Hematopoietic multipotent progenitor cell treated with erythropoietin and hydrocortisone succinate and interleukin-3 and kit ligand, for 6 days (in vitro differentiated cells): ENCODE measurements around the gene BAG1.

Experiments
- DNase-seq: peaks from one replicate; pipeline ENCODE4 v3.0.0-alpha.2; 2015

BAG1 gene

GRCh38 chr9:33239921-33240320 lies 24.6 kb downstream of the BAG1 start, which contains the start of gene SPINK4:
Gene SPINK4 (plus strand): TSS chr9:33240167. CDS start chr9:33240209, 42 bp downstream.
- DNase-seq: peak; percentile 90

DNA sequence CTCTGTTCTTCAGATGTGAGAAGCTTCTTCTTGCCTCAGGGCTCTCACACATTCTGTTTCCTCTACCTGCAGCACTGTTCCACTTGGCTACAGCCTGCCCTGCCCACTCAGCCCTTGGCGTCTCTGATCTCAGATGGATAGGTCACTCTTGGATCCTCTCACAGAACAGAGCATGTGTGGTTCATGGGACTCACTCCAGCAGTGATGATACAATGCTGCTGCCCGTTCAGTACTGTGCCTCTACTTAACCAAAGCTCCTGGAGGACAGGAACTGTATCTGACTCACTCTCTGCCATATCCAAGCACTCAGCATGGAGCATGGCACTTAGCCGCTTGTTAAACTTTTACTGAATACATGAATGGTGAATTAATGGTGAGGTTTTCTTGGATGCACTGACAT lies 27.9 kb downstream of the BAG1 start:
- DNase-seq: no peak

DNA sequence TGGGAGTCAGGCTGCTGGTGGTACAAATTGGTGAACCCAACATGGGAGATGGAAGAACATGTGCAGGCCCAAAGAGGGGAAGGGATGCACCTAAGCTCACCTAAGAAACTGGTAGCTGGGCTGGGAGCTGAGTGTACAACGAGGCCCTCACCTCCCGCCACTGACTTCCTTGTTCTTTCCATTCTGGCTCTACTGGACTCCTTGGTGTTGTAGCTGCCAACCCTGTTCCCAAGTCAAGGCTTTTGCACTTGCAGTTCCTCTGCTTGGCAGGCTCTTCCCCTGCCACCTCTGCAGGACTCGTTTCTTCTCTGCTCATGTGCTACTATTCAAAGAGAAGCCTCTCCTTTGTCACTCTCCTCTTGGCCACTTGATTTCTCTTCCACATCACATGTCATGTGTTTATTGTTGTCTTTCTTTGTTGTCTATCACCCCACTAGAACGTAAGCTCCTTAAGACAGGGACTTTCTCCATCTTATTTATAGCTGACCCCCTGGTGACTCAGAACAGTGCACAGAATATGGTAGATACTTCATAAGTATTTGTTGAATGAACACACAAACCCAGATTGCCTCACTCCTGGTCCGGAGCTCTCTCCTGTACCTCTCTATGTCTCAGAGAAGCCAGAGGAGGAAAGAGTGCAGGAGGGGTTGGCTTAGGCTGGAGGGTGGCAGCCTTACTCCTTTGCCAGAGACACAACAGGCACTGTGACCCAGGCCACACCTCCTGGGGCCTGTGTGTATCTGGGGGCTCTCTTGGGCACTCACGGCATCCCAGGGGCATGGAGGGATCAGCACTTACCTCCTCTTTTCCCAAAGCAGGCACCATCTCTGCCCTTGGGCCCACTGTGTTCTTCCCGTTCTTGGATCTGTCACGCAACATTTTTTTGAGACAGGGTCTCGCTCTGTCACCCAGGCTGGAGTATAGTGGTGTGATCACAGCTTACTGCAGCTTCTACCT lies 29.7 kb downstream of the BAG1 start:
- no peak for DNase-seq

DNA sequence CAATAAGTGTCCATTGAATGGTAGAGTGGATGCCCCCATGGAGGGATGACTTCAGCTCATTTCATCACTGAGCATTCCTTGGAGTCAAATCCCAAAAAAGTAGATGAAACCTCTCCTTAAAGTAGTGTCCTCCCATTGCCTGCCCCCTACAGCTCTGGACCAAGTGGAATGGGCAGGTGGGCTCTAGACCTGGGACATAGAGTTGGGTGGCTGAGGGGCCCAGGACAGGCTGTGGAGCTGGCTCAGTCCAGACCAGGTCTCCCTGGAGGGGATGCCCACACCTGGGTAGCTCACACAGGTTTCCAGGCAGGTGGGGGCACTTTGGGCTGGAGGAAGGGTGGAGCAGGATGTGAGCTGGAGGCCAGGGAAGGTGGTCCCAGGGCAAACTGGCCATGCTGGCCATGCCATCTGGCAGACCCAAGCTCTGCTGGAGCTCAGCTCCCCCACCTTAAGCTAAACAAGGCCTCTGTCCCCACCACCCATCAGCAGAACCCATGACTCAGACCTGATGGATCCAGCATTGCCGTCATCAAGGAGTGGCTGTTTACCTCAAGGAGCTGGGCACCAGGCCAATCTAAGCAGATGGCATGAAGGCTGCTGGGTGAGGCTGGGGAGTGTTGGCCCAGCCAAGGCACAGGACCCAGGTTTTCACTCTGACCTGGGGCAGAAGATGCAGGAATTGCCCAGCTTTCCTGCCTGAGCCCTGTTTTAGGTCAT lies 30.7 kb downstream of the BAG1 start:
- peak; percentile 88 for DNase-seq

DNA sequence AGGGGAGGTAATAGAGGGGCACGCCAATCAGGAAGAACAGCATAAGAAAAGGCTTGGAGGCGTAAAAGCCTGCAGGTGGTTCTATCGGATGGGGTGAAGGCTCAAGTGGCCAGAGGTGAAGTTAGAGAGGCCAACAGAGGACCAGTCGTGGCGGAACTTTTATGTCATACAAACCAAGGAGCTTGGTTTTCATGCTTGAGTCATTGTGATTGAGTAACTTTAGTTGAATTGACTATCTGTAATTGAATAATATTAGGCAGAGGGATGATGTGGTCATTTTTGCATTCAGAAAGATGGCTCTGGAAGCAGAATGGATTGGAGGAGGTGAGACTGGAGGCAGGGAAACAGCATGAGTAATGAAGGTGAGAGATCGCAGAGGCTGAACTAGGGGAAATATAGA lies 31.7 kb downstream of the BAG1 start:
- DNase-seq: no peak

GRCh38 chr9:33231623-33231942 lies 32.9 kb downstream of the BAG1 start:
- no peak for DNase-seq

- DNase-seq: no peak
Observed at GRCh38 chr9:33230756-33231622, 33.5 kb downstream of the BAG1 start.

GRCh38 chr9:33229359-33230114 lies 35.0 kb downstream of the BAG1 start:
- DNase-seq: no peak

DNA sequence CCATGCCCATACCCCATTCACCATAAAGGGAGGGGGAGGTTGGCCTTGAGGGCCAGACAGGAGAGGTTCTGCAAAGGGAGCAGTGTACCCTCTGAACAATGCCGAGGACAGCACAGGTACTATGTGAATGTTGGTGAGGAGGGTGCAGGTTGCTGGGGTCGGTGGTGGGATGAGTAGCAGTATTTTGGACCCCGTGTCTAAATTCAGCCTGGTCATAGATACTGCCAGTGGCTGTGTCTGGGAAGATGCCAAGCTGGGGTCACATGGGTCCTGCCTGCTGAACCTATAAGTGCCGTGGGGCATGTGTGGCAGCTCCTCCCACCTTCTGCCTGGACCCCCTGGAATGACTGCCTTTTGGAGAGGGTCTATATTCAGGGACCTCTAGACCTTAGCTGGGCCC lies 35.9 kb downstream of the BAG1 start:
- DNase-seq: no peak

GRCh38 chr9:33227741-33228140 lies 36.8 kb downstream of the BAG1 start:
- DNase-seq: no peak

DNA sequence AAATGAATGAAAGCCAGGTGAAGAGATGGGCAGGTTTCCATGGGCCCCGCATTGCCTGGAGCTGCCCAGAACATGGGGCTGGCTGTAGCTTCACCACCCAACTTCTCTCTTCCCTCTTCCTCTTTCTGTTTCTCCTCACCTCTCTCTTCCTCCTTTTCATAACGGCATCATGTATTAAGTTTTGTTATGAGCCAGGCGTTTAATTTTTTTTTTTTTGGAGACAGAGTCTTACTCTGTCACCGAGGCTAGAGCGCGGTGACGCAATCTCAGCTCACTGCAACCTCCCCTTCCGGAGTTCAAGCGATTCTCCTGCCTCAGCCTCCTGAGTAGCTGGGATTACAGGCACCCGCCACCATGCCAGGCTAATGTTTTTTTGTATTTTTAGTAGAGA lies 37.5 kb downstream of the BAG1 start:
- DNase-seq: peak; percentile 59

DNA sequence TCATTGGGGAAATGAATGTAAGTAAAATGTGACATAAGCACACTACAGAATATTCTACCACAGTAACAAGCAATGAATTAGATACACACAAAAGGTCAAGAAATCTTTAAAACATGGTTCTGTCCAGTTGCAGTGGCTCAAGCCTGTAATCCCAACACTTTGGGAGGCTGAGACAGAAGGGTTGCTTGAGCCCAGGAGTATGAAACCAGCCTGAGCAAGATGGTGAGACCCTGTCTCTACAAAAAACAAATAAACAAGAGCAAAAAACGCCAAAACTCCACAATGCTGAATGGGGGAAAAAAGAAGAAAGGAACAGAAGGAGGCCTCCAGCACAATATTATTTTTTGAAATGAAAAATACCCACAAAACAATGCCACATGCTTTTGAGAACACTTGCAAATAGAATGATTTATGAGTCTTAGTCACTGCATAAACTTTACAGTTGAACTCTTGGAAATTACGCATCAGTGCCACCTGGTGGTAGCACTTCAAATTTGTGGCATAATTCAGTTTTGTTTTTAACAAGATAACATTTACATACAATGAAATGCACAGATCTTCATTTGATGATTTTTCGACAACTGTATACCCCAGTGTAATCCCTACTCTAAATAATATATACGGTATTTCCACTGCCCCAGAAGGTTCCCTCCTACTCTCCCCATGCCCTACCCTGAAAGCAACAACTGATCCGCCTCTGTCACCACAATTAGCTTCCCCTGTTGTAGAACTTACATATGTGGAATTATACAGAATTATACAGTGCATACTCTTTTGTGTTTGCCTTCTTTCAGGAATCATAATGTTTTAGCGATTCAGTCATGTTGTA lies 39.0 kb downstream of the BAG1 start:
- DNase-seq: peak; percentile 82

- DNase-seq: no peak
Observed at GRCh38 chr9:33223696-33224095, 40.8 kb downstream of the BAG1 start.

- DNase-seq: no peak
Observed at GRCh38 chr9:33222031-33222430, 42.5 kb downstream of the BAG1 start.

DNA sequence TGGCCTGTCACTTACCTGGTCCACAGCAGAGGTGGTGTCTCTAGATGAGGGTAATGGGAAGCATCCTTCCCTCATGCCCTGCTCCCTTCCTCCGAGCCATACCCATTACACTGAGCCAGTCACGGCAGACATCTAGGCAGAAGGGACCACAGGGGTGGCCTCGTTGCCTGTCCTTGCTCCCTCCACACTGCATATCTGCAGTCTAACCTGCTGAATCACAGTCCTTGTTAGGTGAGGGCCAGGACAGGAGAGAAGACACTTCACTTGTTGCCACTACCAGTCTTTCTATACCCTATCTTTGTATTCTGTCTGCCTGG lies 43.0 kb downstream of the BAG1 start:
- no peak for DNase-seq

- DNase-seq: no peak
Observed at GRCh38 chr9:33220681-33221567, 43.6 kb downstream of the BAG1 start.

- no peak for DNase-seq
Observed at GRCh38 chr9:33211695-33212393, 52.7 kb downstream of the BAG1 start.

DNA sequence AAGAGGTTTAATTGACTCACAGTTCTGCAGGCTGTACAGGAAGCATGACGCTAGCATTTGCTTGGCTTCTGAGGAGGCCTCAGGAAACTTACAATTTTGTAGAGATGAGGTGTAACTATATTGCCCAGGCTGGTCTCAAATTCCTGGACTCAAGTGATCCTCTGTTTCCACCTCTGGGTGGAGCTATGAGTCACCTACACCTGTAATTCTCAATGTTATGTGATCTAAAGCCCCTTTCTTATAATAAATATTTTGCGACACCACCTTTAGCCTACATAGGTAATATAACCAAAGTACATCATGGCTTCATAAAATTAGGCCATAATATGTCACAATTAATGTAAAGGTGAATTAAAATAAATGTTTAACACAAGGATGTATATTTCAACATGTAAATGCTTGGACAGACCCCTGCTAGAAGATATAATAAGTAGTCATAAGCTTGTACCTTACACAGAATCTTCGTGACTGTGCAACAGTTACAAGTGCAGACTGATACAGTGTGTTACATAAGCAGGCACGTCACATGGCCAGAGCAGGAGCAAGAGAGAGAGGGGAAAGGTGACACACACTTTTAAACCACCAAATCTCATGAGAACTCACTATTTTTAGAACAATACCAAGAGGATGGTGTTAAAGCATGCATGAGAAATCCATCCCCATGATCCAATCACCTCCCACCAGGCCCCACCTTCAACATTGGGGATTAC lies 54.3 kb downstream of the BAG1 start:
- DNase-seq: no peak

DNA sequence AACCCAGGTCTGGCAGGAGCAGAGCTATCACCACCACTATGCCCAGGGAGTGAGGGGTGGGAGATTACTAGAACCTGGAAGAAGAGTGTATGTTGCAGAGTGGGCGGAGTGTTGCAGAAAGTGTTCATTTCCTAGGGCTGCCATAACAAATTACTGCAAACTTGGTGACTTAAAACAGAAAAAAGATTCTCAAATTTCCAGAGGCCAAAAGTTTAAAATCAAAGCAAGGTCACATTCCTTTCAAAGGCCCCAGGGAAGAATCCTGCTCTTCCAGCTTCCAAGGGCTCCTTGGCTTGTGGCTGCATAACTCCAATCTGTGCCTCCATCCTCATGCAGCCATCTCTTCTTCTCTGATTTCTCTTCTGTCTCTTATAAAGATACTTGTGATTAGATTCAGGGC lies 55.1 kb downstream of the BAG1 start:
- no peak for DNase-seq
